ENCODE data around the gene AQR. TPM values are rescaled to one million over a fixed set of nuclear protein-coding genes. Genes with fewer than 3 reads are reported as not detected.
"Not testable (repeated sequence)": the region's sequence is repeated elsewhere in the genome, so short reads cannot be mapped to it uniquely, and the experiment has no call there.

AQR gene
- total and polyA plus RNA-seq, 8 donors, result 4.9 to 15.7 (median 8.1) TPM

DNA sequence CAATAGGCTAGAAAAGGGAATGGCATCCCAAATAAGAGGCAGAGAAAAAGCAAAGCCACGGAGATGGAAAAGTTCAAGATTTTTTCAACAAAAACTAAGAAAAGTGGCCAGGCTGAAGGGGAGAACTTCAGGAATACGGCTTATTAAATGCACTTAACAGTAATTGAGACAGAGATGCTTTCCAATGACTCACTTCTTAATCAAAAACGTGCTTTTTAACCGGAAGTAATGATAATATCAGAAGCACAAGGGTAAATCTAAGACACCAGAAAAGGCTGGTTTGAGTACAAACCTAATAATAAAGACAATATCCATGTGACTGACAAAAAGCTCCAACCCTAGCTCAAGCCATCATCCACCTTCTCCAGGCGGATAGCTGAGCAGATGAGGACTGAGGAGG, 149.4 kb downstream of the AQR start:
- no peak for TF ChIP-seq CTCF (IDR thresholded peaks at IDR 0.05)
- WGBS, 2 donors, result 60 to 74% methylated on average over 5 of the region's 5 CpGs
- H3K27ac ChIP-seq, result no peak overlapping the region
- H3K36me3 ChIP-seq, result no peaks in the 10 kb centered on the region
- intact Hi-C loops (cut with DNase I), result no loop called here
- H3K27me3 ChIP-seq, result no peaks in the 10 kb centered on the region
- no peaks in the 10 kb centered on the region for H3K4me1 ChIP-seq
- H3K9me3 ChIP-seq, result no peaks in the 10 kb centered on the region
- no peak for DNase-seq
- FAIRE-seq, result no peak
- no peak overlapping the region for H3K4me3 ChIP-seq
- ATAC-seq, result no peak

DNA sequence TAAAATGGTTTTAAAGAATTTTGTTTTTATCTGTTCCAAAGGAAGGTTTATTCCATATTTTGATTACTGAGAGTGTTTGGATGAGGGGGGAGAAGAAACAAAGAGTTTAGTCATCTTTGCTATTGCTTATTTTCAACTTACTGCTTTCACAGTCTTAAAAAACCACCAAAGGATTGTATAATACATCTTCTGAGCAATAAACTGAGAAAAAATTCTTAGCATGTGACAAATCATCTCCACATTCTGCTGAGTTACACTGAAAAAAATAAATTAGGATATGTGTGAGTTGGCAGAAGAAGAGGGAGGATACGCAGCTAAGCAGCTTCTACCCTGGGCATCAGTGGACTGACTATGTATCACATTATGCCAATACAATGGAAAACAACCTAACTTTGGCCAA, 151.0 kb downstream of the AQR start:
- no peak for DNase-seq
- H3K9me3 ChIP-seq, result no peaks in the 10 kb centered on the region
- no peak for FAIRE-seq
- H3K4me3 ChIP-seq, result no peak overlapping the region
- no peak overlapping the region for H3K27ac ChIP-seq
- 93 to 94% methylated on average over 1 of the region's 1 CpG for WGBS, 2 donors
- TF ChIP-seq CTCF (IDR thresholded peaks at IDR 0.05), result no peak
- H3K27me3 ChIP-seq, result no peaks in the 10 kb centered on the region
- H3K4me1 ChIP-seq, result no peaks in the 10 kb centered on the region
- ATAC-seq, result no peak
- intact Hi-C loops (cut with DNase I), result no loop called here
- H3K36me3 ChIP-seq, result no peaks in the 10 kb centered on the region

GRCh38 chr15:34815836-34816235, 153.7 kb downstream of the AQR start:
- Histone ChIP-seq H3K36me3 (no peaks in the 10 kb centered on the region), H3K9me3 (no peaks in the 10 kb centered on the region), H3K4me1 (no peaks in the 10 kb centered on the region), H3K27ac (no peak overlapping the region), H3K27me3 (no peaks in the 10 kb centered on the region), H3K4me3 (no peak overlapping the region)
- no peak for ATAC-seq
- FAIRE-seq, result no peak
- no peak for TF ChIP-seq CTCF (IDR thresholded peaks at IDR 0.05)
- 63 to 71% methylated on average over 1 of the region's 1 CpG for WGBS, 2 donors
- DNase-seq, result no peak
- intact Hi-C loops (cut with DNase I), result no loop called here

DNA sequence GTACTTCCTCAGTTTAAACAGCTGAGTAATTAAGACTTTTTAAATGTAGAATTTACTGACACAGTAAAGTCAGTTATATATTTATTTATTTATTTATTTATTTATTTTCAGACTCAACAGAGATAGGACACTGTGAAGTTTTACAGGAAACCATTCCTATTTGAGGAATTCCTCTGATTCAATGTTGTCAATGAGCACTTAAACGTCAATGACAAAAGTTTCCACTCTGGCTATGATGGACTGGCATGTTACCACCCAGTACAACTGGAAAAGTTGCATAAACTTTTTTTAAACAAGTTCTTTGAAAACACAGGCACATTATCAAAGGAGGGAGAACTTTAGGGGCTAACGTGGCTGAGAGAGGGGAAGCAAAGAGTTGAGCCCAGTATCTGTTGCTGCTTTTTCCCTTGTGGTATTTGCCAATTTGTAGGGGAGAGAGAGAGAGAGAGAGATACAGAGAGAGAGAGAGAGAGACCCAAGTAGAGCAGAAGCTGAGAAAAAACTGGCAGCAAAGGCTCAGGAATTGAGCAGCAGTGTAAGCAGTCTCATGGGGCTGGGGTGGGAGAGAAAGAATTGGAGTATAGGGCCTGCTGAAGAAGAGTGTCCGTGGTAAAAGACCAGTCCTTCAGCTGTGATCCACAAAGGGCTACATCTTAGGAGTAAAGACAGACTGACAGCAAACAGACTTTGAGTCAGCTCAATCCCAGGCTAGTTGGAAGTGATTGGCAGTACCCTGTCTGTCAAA, 155.9 kb downstream of the AQR start:
- Histone ChIP-seq H3K9me3 (no peaks in the 10 kb centered on the region), H3K27me3 (no peaks in the 10 kb centered on the region), H3K36me3 (no peaks in the 10 kb centered on the region), H3K27ac (no peak overlapping the region), H3K4me3 (no peak overlapping the region), H3K4me1 (no peaks in the 10 kb centered on the region)
- intact Hi-C loops (cut with DNase I), result no loop called here
- FAIRE-seq (no peak), ATAC-seq (no peak), DNase-seq (no peak)
- WGBS, 2 donors, result 41 to 54% methylated on average over 3 of the region's 3 CpGs
- TF ChIP-seq CTCF (IDR thresholded peaks at IDR 0.05), result no peak

DNA sequence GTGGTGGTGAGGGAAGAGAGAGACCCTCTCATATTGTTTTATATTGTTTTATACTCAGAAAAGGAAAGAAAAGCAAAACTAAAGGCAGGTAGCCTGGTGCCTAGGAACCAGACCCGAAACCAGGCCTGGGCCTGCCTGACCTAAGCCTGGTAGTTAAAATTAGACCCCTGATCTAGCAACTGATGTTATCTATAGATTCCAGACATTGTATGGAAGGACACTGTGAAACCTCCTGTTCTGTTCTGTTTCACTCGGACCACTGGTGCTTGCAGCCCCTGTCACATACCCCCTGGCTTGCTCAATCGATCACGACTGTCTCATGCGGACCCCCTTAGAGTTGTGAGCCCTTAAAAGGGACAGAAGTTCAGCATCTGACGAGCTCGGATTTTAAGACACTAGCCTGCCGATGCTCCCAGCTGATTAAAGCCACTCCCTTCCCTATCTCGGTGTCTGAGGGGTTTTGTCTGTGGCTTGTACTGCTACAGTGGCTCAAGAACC, 156.6 kb downstream of the AQR start:
- H3K27me3 ChIP-seq; H3K4me1 ChIP-seq; ATAC-seq; H3K36me3 ChIP-seq; intact Hi-C loops (cut with DNase I); H3K4me3 ChIP-seq; DNase-seq; FAIRE-seq; H3K9me3 ChIP-seq; H3K27ac ChIP-seq: not testable (repeated sequence)
- WGBS, 2 donors, result 62% methylated on average over 9 of the region's 9 CpGs

Measured in pancreas (tissue), 10 donors.